ENCODE results near the gene CLEC4G.
A peak's percentile ranks its signal among the peaks of the same experiment; 100 is the strongest.

The CLEC4G gene

GRCh38 chr19:7687177-7687576 lies 44.7 kb downstream of the CLEC4G start:
- Histone ChIP-seq H3K27ac (ENCODE audit: insufficient read depth in 1 of 2, low read depth in 1 of 2, low read length in 2 of 2, poor library complexity in 1 of 2, severe bottlenecking in 2 of 2) (no peak overlapping the region), H3K4me3 (ENCODE audit: control insufficient read depth in 1 of 7, extremely low read depth in 1 of 7, insufficient read depth in 4 of 7, low read depth in 2 of 7, low read length in 6 of 7) (no peak overlapping the region), H3K36me3 (ENCODE audit: control insufficient read depth in 4 of 4, insufficient read depth in 4 of 4, low read length in 3 of 4) (peaks cover 0 to 24% (median 10%) of the 10 kb centered on the region in 4 experiments), H3K9me3 (ENCODE audit: control extremely low read depth in 1 of 5, control insufficient read depth in 4 of 5, insufficient read depth in 2 of 5, low read depth in 1 of 5, low read length in 4 of 5) (no peaks in the 10 kb centered on the region), H3K27me3 (replicated peaks in 2 of 5; ENCODE audit: control insufficient read depth in 4 of 5, insufficient read depth in 5 of 5, low read length in 4 of 5) (peaks cover 0 to 6% (median 0%) of the 10 kb centered on the region in 5 experiments), H3K4me1 (ENCODE audit: control extremely low read depth in 1 of 4, control insufficient read depth in 4 of 4, insufficient read depth in 4 of 4, low read length in 3 of 4) (peaks cover 0 to 6% (median 3%) of the 10 kb centered on the region in 4 experiments)
- POLR2A ChIA-PET, result no interaction called here
- WGBS (ENCODE audit: insufficient coverage), result 98% methylated on average over 12 of the region's 12 CpGs
- DNase-seq, result no peak
- CTCF ChIA-PET, result interaction anchor here (1.3 kb wide), 1 partner anchor 48 kb away, joined by 4 read pairs; no protein-coding TSS in a partner anchor

DNA sequence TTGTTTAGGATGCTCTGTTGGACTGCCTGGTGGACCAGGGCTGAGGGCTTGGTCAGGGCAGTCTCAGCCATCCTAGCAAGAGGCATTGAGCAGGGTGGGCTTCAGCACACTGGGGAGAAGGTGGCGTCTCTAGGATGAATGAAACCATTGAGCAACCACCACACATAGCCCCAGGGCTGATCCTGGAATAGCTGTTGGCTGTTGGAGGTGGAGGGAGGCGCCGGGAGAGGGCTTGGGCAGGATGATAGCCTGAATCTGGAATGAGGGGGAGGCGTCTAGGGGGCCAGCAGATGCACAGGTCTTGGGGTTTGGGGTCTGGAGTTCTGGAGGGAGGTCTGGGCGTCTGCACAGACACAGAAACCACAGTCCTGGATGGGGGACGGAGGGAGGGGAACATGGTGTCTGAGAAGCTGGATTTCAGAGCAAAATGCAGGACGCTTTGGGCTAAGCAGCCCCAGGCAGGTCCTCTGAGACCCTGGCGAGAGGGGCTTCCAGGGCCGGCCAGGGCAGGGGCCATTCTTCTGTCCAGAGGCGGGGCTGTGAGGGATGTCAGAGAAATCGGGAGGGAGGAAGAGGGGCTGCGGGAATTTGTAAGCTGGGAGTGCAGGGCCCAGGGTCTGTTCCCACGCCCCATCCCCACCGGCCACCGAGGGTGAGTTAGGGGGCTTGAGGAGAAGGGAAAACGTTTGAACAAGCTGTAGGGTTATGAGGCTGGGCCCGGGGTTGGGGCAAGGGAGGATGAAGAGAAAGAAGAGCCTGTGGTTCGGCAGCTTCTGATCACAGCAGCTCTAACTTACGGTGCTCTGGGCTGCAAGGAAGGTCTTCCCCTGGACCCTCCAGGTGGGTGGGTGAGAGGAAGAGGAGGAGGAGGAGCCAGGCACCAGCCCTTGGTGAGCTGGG lies 46.1 kb downstream of the CLEC4G start:
- no peak for DNase-seq
- Histone ChIP-seq H3K9me3 (ENCODE audit: control extremely low read depth in 1 of 5, control insufficient read depth in 4 of 5, insufficient read depth in 2 of 5, low read depth in 1 of 5, low read length in 4 of 5) (no peaks in the 10 kb centered on the region), H3K27ac (ENCODE audit: insufficient read depth in 1 of 2, low read depth in 1 of 2, low read length in 2 of 2, poor library complexity in 1 of 2, severe bottlenecking in 2 of 2) (no peak overlapping the region), H3K4me1 (ENCODE audit: control extremely low read depth in 1 of 4, control insufficient read depth in 4 of 4, insufficient read depth in 4 of 4, low read length in 3 of 4) (peaks cover 0 to 18% (median 15%) of the 10 kb centered on the region in 4 experiments), H3K36me3 (ENCODE audit: control insufficient read depth in 4 of 4, insufficient read depth in 4 of 4, low read length in 3 of 4) (peaks cover 0 to 24% (median 11%) of the 10 kb centered on the region in 4 experiments), H3K27me3 (replicated peaks in 2 of 5; ENCODE audit: control insufficient read depth in 4 of 5, insufficient read depth in 5 of 5, low read length in 4 of 5) (peaks cover 0 to 3% (median 0%) of the 10 kb centered on the region in 5 experiments), H3K4me3 (ENCODE audit: control insufficient read depth in 1 of 7, extremely low read depth in 1 of 7, insufficient read depth in 4 of 7, low read depth in 2 of 7, low read length in 6 of 7) (no peak overlapping the region)
- POLR2A ChIA-PET, result no interaction called here
- CTCF ChIA-PET, result interaction anchor here (0.9 to 2.3 kb wide), 4 partner anchors 19 to 114 kb away, joined by 3 to 12 read pairs (median 4); no protein-coding TSS in a partner anchor
- WGBS (ENCODE audit: insufficient coverage), result 95% methylated on average over 14 of the region's 19 CpGs

GRCh38 chr19:7682175-7682855 lies 49.6 kb downstream of the CLEC4G start:
- Histone ChIP-seq H3K4me1 (ENCODE audit: control extremely low read depth in 1 of 4, control insufficient read depth in 4 of 4, insufficient read depth in 4 of 4, low read length in 3 of 4) (peaks cover 0 to 44% (median 39%) of the 10 kb centered on the region in 4 experiments), H3K4me3 (ENCODE audit: control insufficient read depth in 1 of 7, extremely low read depth in 1 of 7, insufficient read depth in 4 of 7, low read depth in 2 of 7, low read length in 6 of 7) (peak overlapping the region in 5 of 7 experiments; percentile 81 to 98 (median 93)), H3K36me3 (ENCODE audit: control insufficient read depth in 4 of 4, insufficient read depth in 4 of 4, low read length in 3 of 4) (peaks cover 0 to 24% (median 11%) of the 10 kb centered on the region in 4 experiments), H3K9me3 (ENCODE audit: control extremely low read depth in 1 of 5, control insufficient read depth in 4 of 5, insufficient read depth in 2 of 5, low read depth in 1 of 5, low read length in 4 of 5) (no peaks in the 10 kb centered on the region), H3K27me3 (replicated peaks in 2 of 5; ENCODE audit: control insufficient read depth in 4 of 5, insufficient read depth in 5 of 5, low read length in 4 of 5) (no peaks in the 10 kb centered on the region), H3K27ac (ENCODE audit: insufficient read depth in 1 of 2, low read depth in 1 of 2, low read length in 2 of 2, poor library complexity in 1 of 2, severe bottlenecking in 2 of 2) (no peak overlapping the region)
- no peak for DNase-seq
- ChIA-PET POLR2A (no interaction called here), CTCF (interaction anchor here (2.9 to 3.3 kb wide), 2 partner anchors 114 to 117 kb away, joined by 18 to 49 read pairs; no protein-coding TSS in a partner anchor)
- WGBS (ENCODE audit: insufficient coverage), result 90% methylated on average over 73 of the region's 74 CpGs

- 4% methylated on average over 36 of the region's 43 CpGs for WGBS (ENCODE audit: insufficient coverage)
- H3K27me3 ChIP-seq (replicated peaks in 2 of 5; ENCODE audit: control insufficient read depth in 4 of 5, insufficient read depth in 5 of 5, low read length in 4 of 5), result no peaks in the 10 kb centered on the region
- DNase-seq, result peak; percentile 91 to 95 (median 94)
- H3K27ac ChIP-seq (ENCODE audit: insufficient read depth in 1 of 2, low read depth in 1 of 2, low read length in 2 of 2, poor library complexity in 1 of 2, severe bottlenecking in 2 of 2), result peak overlapping the region; percentile 54 to 87
- H3K9me3 ChIP-seq (ENCODE audit: control extremely low read depth in 1 of 5, control insufficient read depth in 4 of 5, insufficient read depth in 2 of 5, low read depth in 1 of 5, low read length in 4 of 5), result no peaks in the 10 kb centered on the region
- H3K4me1 ChIP-seq (ENCODE audit: control extremely low read depth in 1 of 4, control insufficient read depth in 4 of 4, insufficient read depth in 4 of 4, low read length in 3 of 4), result peaks cover 0 to 51% (median 46%) of the 10 kb centered on the region in 4 experiments
- CTCF ChIA-PET, result interaction anchor here (0.6 to 3.3 kb wide), 32 partner anchors 11 to 260 kb away, joined by 3 to 49 read pairs (median 4); partner anchors contain the start of genes FCER2, PCP2, PET100 and STXBP2
- peaks cover 0 to 24% (median 11%) of the 10 kb centered on the region in 4 experiments for H3K36me3 ChIP-seq (ENCODE audit: control insufficient read depth in 4 of 4, insufficient read depth in 4 of 4, low read length in 3 of 4)
- peak overlapping the region; percentile 56 to 98 (median 87) for H3K4me3 ChIP-seq (ENCODE audit: control insufficient read depth in 1 of 7, extremely low read depth in 1 of 7, insufficient read depth in 4 of 7, low read depth in 2 of 7, low read length in 6 of 7)
- POLR2A ChIA-PET, result interaction anchor here (0.6 to 1.7 kb wide), 5 partner anchors 12 to 373 kb away, joined by 3 to 4 read pairs (median 3); no protein-coding TSS in a partner anchor
Measured at GRCh38 chr19:7681340-7682174, 50.4 kb downstream of the CLEC4G start.

DNA sequence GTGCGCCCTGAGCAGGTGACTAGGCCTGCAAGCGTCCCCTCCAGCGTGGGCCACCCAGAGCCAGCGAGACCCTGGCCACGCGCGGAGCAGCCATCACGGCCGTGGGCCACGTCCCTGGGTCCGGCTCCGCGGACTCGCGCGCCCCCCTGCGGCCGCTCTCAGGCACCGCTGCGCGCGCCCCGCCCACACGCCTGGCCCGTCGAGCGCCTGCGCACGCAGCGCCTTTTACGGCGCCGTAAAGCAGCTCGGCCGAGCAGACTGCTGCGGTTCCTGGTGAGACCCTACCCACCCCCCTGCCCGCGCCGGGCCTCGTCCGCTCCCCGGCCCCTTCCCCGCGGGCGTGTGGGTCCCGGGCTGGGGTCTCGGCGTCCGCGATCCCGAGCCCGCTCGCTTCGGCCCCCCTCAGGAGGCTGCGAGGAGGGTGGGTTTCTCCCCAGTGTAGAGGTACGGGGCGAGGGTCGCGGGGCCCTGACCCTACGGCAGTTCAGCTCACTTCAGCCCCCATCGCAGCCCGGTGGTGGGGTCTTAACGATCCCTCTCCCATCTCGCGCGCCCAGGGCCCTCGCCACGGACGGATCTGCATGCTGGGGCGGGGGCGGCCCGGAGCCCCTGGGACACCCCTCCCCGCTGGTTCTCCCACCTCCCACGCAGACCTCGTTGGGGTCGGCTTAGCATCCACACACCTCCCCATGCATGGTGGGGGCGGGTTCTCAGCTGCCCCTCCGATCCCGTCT lies 51.1 kb downstream of the CLEC4G start, which contains the start of gene TRAPPC5:
Gene TRAPPC5 (plus strand): TSS at position 228 of the 734 bp plus-strand sequence. CDS start 1,421 bp downstream, outside the sequence.
- Histone ChIP-seq H3K27me3 (replicated peaks in 2 of 5; ENCODE audit: control insufficient read depth in 4 of 5, insufficient read depth in 5 of 5, low read length in 4 of 5) (no peaks in the 10 kb centered on the region), H3K4me3 (ENCODE audit: control insufficient read depth in 1 of 7, extremely low read depth in 1 of 7, insufficient read depth in 4 of 7, low read depth in 2 of 7, low read length in 6 of 7) (peak within 1 kb of the TSS; percentile 56 to 98 (median 87)), H3K27ac (ENCODE audit: insufficient read depth in 1 of 2, low read depth in 1 of 2, low read length in 2 of 2, poor library complexity in 1 of 2, severe bottlenecking in 2 of 2) (peak within 1 kb of the TSS; percentile 54 to 87), H3K9me3 (ENCODE audit: control extremely low read depth in 1 of 5, control insufficient read depth in 4 of 5, insufficient read depth in 2 of 5, low read depth in 1 of 5, low read length in 4 of 5) (no peaks in the 10 kb centered on the region), H3K4me1 (ENCODE audit: control extremely low read depth in 1 of 4, control insufficient read depth in 4 of 4, insufficient read depth in 4 of 4, low read length in 3 of 4) (peaks cover 0 to 56% (median 51%) of the 10 kb centered on the region in 4 experiments), H3K36me3 (ENCODE audit: control insufficient read depth in 4 of 4, insufficient read depth in 4 of 4, low read length in 3 of 4) (peaks cover 0 to 24% (median 11%) of the 10 kb centered on the region in 4 experiments)
- POLR2A ChIA-PET, result interaction anchor here (0.6 to 1.7 kb wide), 6 partner anchors 11 to 374 kb away, joined by 3 to 4 read pairs (median 3); partner anchors contain the start of gene PCP2
- DNase-seq, result peak; percentile 84 to 91 (median 91)
- WGBS (ENCODE audit: insufficient coverage), result 0% methylated on average over 65 of the region's 79 CpGs
- CTCF ChIA-PET, result interaction anchor here (0.6 to 3.3 kb wide), 32 partner anchors 10 to 261 kb away, joined by 3 to 49 read pairs (median 4); partner anchors contain the start of genes FCER2, PCP2, PET100 and STXBP2
